Small intestine (tissue), 7 donors: Measurements from ENCODE around the gene NRBP1. TPM values are rescaled to one million over a fixed set of nuclear protein-coding genes. Genes with fewer than 3 reads are reported as not detected.

Source experiments
- DNase-seq, 2 donors: peaks; one replicate each; pipeline versions ENCODE4 v3.0.0 to v3.0.0-alpha.2; 2013
- FAIRE-seq: peaks from 2 replicates; lab custom pipeline; 2012; peaks lifted over from hg19 to GRCh38; lab: Jason Lieb, UNC
- H3K27ac ChIP-seq, 3 donors: one replicate each; pipeline ENCODE4 v1.5.1; 2013; ENCODE audit warnings: low read length in 2 of 3, mild to moderate bottlenecking in 2 of 3, control low read depth in 1 of 3, inconsistent platforms in 1 of 3, low read depth in 1 of 3, moderate library complexity in 1 of 3
- H3K27me3 ChIP-seq, 3 donors: one replicate each; pipeline ENCODE4 v1.6.1; 2013; ENCODE audit warnings: low read length in 3 of 3, inconsistent platforms in 1 of 3; ENCODE audit not compliant: control insufficient read depth in 3 of 3, insufficient read depth in 3 of 3
- H3K36me3 ChIP-seq, 3 donors: one replicate each; pipeline ENCODE4 v1.6.1; 2013; ENCODE audit warnings: low read length in 3 of 3, inconsistent platforms in 1 of 3, low read depth in 1 of 3, mild to moderate bottlenecking in 1 of 3, moderate library complexity in 1 of 3; ENCODE audit not compliant: control insufficient read depth in 3 of 3, insufficient read depth in 2 of 3
- H3K4me1 ChIP-seq, 3 donors: one replicate each; pipeline ENCODE4 v1.6.1; 2013; ENCODE audit warnings: low read length in 2 of 3, inconsistent platforms in 1 of 3, low read depth in 1 of 3, mild to moderate bottlenecking in 1 of 3, moderate library complexity in 1 of 3; ENCODE audit not compliant: control insufficient read depth in 3 of 3, insufficient read depth in 2 of 3
- H3K4me3 ChIP-seq, 3 donors: one replicate each; pipeline ENCODE4 v1.5.1; 2013; ENCODE audit warnings: low read length in 3 of 3, control low read depth in 1 of 3, inconsistent platforms in 1 of 3, low read depth in 1 of 3, mild to moderate bottlenecking in 1 of 3, moderate library complexity in 1 of 3
- H3K9me3 ChIP-seq, 2 donors: one replicate each; pipeline ENCODE4 v1.6.1; 2013; ENCODE audit warnings: low read depth in 1 of 2, low read length in 1 of 2; ENCODE audit not compliant: control insufficient read depth in 2 of 2, insufficient read depth in 1 of 2
- WGBS, 3 donors: extraction: QIAGEN DNeasy Blood & Tissue Kit; methylation state at CpG; one replicate each; pipeline ENCODE4 v1.1.7; 2013; 5-methylcytosine and 5-hydroxymethylcytosine counted together
- polyA plus RNA-seq, 4 donors: library from polyadenylated mRNA; stranded (reverse) in 3 of 4; unstranded in 1 of 4; fragments of 200-250 nt in 3 of 4; fragments of 120-200 nt in 1 of 4; gene quantifications; one replicate each; pipeline versions ENCODE4 v1.2.1 to v1.2.3, GENCODE V29; 2013
- donor health status: healthy with polysubstance abuse.
- donor health status: control.
- donor health status: control.
- donor health status: Bipolar disorder and iron deficiency.
- donor health status: healthy.

NRBP1 gene
- polyA plus RNA-seq, 4 donors: 51.4 to 84.8 (median 81.9) TPM

DNA sequence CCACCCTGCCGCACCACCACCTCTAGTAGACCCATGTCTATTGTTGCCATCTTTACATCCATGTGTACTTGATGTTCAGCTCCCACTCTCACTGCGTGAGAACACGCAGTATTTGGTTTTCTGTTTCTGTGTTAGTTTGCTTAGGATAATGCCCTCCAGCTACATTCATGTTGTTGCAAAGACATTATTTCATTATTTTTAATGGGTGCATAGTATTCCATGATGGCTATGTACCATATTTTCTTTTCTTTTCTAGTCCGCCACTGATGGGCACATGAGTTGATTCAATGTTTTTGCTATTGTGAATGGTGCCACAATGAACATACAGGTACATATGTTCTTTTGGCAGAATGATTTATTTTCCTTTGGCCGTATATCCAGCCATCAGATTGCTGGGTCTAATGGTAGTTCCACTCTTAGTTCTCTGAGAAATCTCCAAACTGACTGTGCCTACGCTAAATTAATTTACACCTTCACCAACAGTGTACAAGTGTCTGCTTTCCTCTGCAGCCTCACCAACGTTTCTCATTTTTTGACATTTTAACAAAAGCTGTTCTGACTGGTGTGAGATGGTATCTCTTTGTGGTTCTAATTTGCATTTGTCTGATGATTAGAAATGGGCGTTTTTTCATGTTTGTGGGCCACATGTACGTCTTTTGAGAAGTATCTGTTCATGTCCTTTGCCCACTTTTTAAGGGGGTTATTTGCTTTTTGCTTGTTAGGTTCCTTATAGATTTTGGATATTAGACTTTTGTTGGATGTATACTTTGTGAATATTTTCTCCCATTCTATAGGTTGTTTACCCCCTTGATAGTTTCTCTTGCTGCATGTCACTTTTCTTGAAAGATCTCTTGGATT is 37.4 kb upstream of the NRBP1 start:
- no peak overlapping the region for H3K4me3 ChIP-seq
- no peaks in the 10 kb centered on the region for H3K27me3 ChIP-seq
- peaks cover 0 to 21% (median 1%) of the 10 kb centered on the region in 3 donors for H3K36me3 ChIP-seq
- H3K4me1 ChIP-seq: no peaks in the 10 kb centered on the region
- H3K27ac ChIP-seq: no peak overlapping the region
- FAIRE-seq (no peak), DNase-seq (no peak)
- WGBS, 3 donors: 91 to 96% (median 91%) methylated on average over 9 of the region's 9 CpGs
- no peaks in the 10 kb centered on the region for H3K9me3 ChIP-seq

GRCh38 chr2:27393225-27393624 is 35.2 kb upstream of the NRBP1 start:
- no peak for FAIRE-seq
- no peak for DNase-seq
- Histone ChIP-seq H3K27ac (no peak overlapping the region), H3K27me3 (no peaks in the 10 kb centered on the region), H3K4me1 (no peaks in the 10 kb centered on the region), H3K36me3 (peaks cover 0 to 21% (median 0%) of the 10 kb centered on the region in 3 donors), H3K9me3 (no peaks in the 10 kb centered on the region), H3K4me3 (no peak overlapping the region)
- 97 to 99% (median 98%) methylated on average over 32 to 33 of the region's 33 CpGs for WGBS, 3 donors

- Histone ChIP-seq H3K27me3 (no peaks in the 10 kb centered on the region), H3K4me3 (no peak overlapping the region), H3K4me1 (no peaks in the 10 kb centered on the region), H3K27ac (no peak overlapping the region), H3K36me3 (peaks cover 0 to 22% (median 0%) of the 10 kb centered on the region in 3 donors), H3K9me3 (no peaks in the 10 kb centered on the region)
- no peak for FAIRE-seq
- WGBS, 3 donors: 92 to 95% (median 94%) methylated on average over 5 of the region's 5 CpGs
- DNase-seq: no peak
Measured at GRCh38 chr2:27398962-27399361, 29.5 kb upstream of the NRBP1 start.

DNA sequence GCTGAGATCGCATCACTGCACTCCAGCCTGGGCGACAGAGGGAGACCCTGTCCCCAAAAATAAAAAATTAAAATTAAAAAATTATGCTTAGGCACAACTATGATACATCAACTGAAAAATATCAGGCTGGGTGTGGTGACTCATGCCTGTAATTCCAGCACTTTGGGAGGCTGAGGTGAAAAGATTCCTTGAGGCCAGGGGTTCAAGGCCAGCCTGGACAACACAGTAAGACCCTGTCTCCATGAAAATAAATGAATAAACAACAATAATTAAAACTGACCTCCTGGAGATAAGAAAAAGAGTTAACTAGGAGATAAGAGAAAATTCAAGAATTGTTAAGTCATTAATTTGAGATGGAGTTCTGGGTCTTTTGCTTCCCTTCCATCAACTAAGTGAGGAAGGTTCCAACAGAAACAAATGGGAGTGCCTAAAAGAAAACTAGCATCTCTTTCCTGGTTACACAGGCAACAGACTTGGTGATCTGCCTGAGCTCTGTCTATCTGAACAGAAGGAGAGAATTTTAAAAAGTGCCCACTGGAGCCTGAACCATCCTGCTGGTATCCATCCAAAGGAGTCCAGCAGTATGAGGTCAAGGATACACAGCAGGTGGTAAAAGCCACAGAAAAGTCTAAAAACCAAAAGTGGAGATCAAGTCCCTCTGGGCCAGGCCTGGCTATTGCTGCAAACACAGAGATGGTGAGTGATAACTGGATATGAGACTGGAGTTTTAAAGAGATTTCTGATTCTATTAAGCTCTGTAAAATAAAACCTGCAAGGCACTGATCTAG is 27.9 kb upstream of the NRBP1 start:
- Histone ChIP-seq H3K4me3 (no peak overlapping the region), H3K27ac (no peak overlapping the region), H3K27me3 (no peaks in the 10 kb centered on the region), H3K4me1 (no peaks in the 10 kb centered on the region), H3K9me3 (no peaks in the 10 kb centered on the region), H3K36me3 (peaks cover 0 to 33% (median 0%) of the 10 kb centered on the region in 3 donors)
- DNase-seq (no peak), FAIRE-seq (no peak)
- 93 to 97% (median 96%) methylated on average over 2 of the region's 2 CpGs for WGBS, 3 donors

DNA sequence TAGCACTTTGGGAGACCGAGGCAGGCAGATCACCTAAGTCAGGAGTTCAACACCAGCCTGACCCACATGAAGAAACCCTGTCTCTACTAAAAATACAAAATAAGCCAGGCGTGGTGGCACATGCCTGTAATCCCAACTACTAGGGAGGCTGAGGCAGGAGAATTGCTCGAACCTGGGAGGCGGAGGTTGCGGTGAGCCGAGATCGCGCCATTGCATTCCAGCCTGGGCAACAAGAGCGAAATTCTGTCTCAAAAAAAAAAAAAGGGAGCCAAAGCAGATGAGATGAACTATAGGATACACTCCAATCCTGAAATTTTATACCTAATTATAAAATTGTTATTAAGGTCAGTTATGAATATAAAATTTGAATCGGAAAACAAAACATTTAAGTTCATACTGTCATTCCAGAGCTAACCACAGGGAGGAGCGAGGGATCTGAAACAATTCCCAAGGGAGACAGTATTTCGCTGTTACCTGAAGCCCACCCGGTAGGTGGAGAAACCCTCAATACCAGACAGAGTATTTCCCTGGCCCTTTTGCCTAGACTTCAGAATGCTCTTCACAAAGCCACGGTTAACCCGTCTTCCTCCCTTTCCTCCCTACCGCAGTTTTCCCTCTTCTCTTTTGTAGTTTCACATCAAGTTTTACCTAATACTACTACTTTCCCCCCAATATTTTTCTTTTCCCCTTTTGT is 20.5 kb upstream of the NRBP1 start:
- H3K27ac ChIP-seq: peak overlapping the region in 2 of 3 donors; percentile 8 to 21

DNA sequence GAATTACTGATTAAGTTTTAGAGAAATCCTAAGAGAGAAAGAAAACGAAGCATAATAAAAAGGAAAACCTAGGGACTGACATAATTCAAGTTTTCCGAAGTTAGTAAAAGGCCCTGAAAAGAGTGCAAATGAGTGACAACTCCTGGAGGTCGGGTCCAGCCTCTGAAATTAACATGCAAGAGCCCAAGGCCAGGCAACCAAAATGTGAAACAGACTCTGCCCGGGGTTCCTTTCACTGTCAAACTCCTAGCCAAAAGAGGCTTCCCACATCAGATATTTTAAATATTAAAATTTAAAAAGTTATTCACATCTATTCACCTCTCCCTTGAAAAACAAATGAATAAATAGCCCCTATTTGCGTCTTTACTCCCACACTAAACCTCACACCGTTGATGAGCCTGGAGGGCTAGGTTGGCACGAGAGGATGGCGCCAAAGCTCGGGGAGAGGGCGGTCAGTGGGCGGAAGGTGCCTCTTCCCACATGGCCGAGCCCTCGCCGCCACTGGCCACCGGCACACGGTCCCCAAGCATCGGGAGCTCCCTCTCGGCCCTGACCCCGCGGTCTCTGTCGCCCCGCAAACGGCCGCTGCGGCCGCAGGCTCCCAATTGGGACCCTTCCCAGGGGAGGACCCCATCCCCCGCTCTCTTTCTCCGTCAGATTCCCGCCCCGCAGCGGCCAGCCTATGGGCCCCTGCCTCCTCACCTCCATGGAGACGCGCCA is 19.7 kb upstream of the NRBP1 start:
- Histone ChIP-seq H3K27me3 (no peaks in the 10 kb centered on the region), H3K9me3 (no peaks in the 10 kb centered on the region), H3K27ac (peak overlapping the region; percentile 42 to 85 (median 66)), H3K36me3 (peaks cover 0 to 20% (median 0%) of the 10 kb centered on the region in 3 donors), H3K4me1 (peaks cover 0 to 6% (median 5%) of the 10 kb centered on the region in 3 donors), H3K4me3 (peak overlapping the region; percentile 89 to 99 (median 91))
- WGBS, 3 donors: 0% methylated on average over 29 to 33 of the region's 33 CpGs
- FAIRE-seq (no peak), DNase-seq (peak in 1 of 2 donors; percentile 15)

More for the DNA sequence above, 20.5 kb upstream of the NRBP1 start:
- Histone ChIP-seq H3K27me3 (no peaks in the 10 kb centered on the region), H3K4me3 (peak overlapping the region; percentile 15 to 91 (median 89)), H3K36me3 (peaks cover 0 to 22% (median 0%) of the 10 kb centered on the region in 3 donors), H3K4me1 (peaks cover 0 to 6% (median 5%) of the 10 kb centered on the region in 3 donors), H3K9me3 (no peaks in the 10 kb centered on the region)
- FAIRE-seq (no peak), DNase-seq (peak; percentile 50 to 60)
- WGBS, 3 donors: 46 to 51% (median 51%) methylated on average over 16 of the region's 16 CpGs

- Histone ChIP-seq H3K27me3 (no peaks in the 10 kb centered on the region), H3K4me3 (peak within 1 kb of the TSS; percentile 89 to 99 (median 91)), H3K27ac (peak within 1 kb of the TSS; percentile 42 to 88 (median 84)), H3K36me3 (peaks cover 0 to 15% (median 0%) of the 10 kb centered on the region in 3 donors), H3K4me1 (peaks cover 0 to 6% (median 5%) of the 10 kb centered on the region in 3 donors), H3K9me3 (no peaks in the 10 kb centered on the region)
- FAIRE-seq: no peak
- 1% methylated on average over 70 to 82 of the region's 82 CpGs for WGBS, 3 donors
- peak; percentile 94 to 98 for DNase-seq
Measured at GRCh38 chr2:27409321-27410073, 18.9 kb upstream of the NRBP1 start, which contains the start of gene PPM1G. Gene PPM1G (minus strand): TSS chr2:27409591. CDS start chr2:27409422, 169 bp downstream.
